Endothelial cell (in vitro differentiated cells): ENCODE data around the gene CPA5. TPM values are rescaled to one million over a fixed set of nuclear protein-coding genes. Genes with fewer than 3 reads are reported as not detected.

Experiments used
- DNase-seq: peaks from one replicate; pipeline ENCODE4 v3.0.0; 2021; ENCODE audit warnings: low spot score
- H3K27ac Mint-ChIP-seq: one replicate; pipeline ENCODE4 v1.8.0; 2021; ENCODE audit warnings: mixed read lengths, inconsistent platforms; ENCODE audit not compliant: unreplicated experiment
- H3K27me3 Mint-ChIP-seq: one replicate; pipeline ENCODE4 v1.8.0; 2021; ENCODE audit warnings: mild to moderate bottlenecking, moderate library complexity, mixed read lengths, inconsistent platforms; ENCODE audit not compliant: unreplicated experiment
- H3K36me3 Mint-ChIP-seq: one replicate; pipeline ENCODE4 v1.8.0; 2021; ENCODE audit warnings: mild to moderate bottlenecking, low read depth, mixed read lengths, inconsistent platforms; ENCODE audit not compliant: unreplicated experiment
- H3K4me1 Mint-ChIP-seq: one replicate; pipeline ENCODE4 v1.8.0; 2021; ENCODE audit warnings: mild to moderate bottlenecking, mixed read lengths, inconsistent platforms; ENCODE audit not compliant: unreplicated experiment
- H3K4me3 Mint-ChIP-seq: one replicate; pipeline ENCODE4 v1.8.0; 2021; ENCODE audit warnings: mild to moderate bottlenecking, mixed read lengths, inconsistent platforms; ENCODE audit not compliant: unreplicated experiment
- H3K9me3 Mint-ChIP-seq: one replicate; pipeline ENCODE4 v1.8.0; 2021; ENCODE audit warnings: mixed read lengths, inconsistent platforms; ENCODE audit not compliant: unreplicated experiment
- CTCF ChIP-seq: fragments of 200-600 bp; sonication (generic); IDR thresholded peaks from one replicate; pipeline ENCODE4 v1.5.0; 2021; ENCODE audit warnings: antibody characterized with exemption; ENCODE audit not compliant: unreplicated experiment
- total RNA-seq: library from RNA; stranded (reverse); fragmentation: NEBNext Ultra II Directional; extraction: Animal tissue kit (Norgen Biotek cat#: 25700); gene quantifications from one replicate; pipeline ENCODE4 v1.2.1, GENCODE V29; 2021; ENCODE audit not compliant: unreplicated experiment

CPA5 gene
- total RNA-seq, 1 donor from 2014 or later, result not detected

DNA sequence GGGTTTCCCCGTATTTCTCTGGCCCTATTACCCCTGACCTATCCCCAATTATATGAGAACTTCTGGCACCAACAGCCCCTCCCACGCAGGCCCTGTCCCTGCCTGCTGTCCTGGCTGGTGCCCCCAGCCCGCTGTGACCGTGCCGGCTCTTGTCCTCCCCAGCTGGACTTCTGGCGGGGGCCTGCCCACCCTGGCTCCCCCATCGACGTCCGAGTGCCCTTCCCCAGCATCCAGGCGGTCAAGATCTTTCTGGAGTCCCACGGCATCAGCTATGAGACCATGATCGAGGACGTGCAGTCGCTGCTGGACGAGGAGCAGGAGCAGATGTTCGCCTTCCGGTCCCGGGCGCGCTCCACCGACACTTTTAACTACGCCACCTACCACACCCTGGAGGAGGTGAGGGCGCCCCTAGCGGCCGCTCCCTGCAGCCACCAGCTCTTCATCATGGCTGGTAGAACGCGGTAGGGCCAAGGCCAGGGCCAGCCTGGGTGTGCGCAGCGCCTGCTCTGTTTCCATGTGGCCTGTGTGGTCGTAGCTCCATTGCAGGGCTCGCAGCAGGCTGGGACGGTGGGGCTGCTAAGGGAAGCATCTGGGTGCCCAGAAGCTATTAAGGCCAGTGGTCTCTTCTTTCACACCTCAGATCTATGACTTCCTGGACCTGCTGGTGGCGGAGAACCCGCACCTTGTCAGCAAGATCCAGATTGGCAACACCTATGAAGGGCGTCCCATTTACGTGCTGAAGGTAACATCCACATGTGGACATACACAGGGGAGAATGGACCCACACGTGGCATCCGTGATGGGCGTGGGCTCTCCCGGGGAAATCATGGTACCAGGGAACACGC, 37.1 kb downstream of the CPA5 start:
- Mint-ChIP-seq H3K27ac (no peak overlapping the region), H3K36me3 (peaks cover under 1% of the 10 kb centered on the region), H3K27me3 (peaks cover 8% of the 10 kb centered on the region), H3K4me3 (no peak overlapping the region), H3K9me3 (no peaks in the 10 kb centered on the region), H3K4me1 (peaks cover 4% of the 10 kb centered on the region)
- TF ChIP-seq CTCF, result no peak
- DNase-seq, result no peak

DNA sequence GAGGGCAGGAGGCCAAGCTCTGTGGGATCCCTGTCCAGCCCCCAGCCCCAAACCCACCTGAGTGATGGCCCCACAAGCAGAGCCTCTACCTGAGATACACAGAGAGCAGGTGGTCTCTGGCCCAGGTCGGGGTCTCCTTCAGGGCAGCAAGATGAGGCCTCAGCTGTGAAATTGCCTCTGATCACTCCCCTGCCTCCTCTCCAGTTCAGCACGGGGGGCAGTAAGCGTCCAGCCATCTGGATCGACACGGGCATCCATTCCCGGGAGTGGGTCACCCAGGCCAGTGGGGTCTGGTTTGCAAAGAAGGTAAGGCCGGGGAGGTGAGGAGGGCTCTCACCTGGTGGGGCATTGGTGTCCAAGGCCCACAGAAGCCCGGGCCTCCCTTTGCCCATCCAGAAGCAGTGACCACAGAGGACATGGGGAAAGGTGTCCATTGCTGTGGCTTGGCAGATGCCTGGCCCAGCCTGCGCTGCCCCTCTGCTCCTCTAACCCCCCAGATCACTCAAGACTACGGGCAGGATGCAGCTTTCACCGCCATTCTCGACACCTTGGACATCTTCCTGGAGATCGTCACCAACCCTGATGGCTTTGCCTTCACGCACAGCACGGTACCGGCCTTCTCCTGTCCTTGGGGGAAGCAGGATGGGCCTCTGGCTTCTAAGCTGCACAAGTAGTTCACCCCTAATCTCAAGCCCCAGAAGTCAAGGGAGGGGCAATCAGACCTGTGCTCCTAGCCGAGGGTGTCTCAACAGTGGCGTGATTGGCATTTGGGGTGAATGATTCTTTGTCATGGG, 38.8 kb downstream of the CPA5 start:
- no peaks in the 10 kb centered on the region for H3K9me3 Mint-ChIP-seq
- DNase-seq, result no peak
- no peak for TF ChIP-seq CTCF
- peaks cover 9% of the 10 kb centered on the region for H3K27me3 Mint-ChIP-seq
- H3K4me3 Mint-ChIP-seq, result no peak overlapping the region
- H3K4me1 Mint-ChIP-seq, result peaks cover 4% of the 10 kb centered on the region
- no peak overlapping the region for H3K27ac Mint-ChIP-seq
- no peaks in the 10 kb centered on the region for H3K36me3 Mint-ChIP-seq

- peaks cover 4% of the 10 kb centered on the region for H3K27me3 Mint-ChIP-seq
- H3K4me1 Mint-ChIP-seq, result peaks cover 4% of the 10 kb centered on the region
- no peak overlapping the region for H3K4me3 Mint-ChIP-seq
- H3K9me3 Mint-ChIP-seq, result no peaks in the 10 kb centered on the region
- TF ChIP-seq CTCF, result no peak
- DNase-seq, result no peak
- H3K36me3 Mint-ChIP-seq, result peaks cover 3% of the 10 kb centered on the region
- H3K27ac Mint-ChIP-seq, result no peak overlapping the region
Measured at GRCh38 chr7:130384371-130384801, 39.8 kb downstream of the CPA5 start.

DNA sequence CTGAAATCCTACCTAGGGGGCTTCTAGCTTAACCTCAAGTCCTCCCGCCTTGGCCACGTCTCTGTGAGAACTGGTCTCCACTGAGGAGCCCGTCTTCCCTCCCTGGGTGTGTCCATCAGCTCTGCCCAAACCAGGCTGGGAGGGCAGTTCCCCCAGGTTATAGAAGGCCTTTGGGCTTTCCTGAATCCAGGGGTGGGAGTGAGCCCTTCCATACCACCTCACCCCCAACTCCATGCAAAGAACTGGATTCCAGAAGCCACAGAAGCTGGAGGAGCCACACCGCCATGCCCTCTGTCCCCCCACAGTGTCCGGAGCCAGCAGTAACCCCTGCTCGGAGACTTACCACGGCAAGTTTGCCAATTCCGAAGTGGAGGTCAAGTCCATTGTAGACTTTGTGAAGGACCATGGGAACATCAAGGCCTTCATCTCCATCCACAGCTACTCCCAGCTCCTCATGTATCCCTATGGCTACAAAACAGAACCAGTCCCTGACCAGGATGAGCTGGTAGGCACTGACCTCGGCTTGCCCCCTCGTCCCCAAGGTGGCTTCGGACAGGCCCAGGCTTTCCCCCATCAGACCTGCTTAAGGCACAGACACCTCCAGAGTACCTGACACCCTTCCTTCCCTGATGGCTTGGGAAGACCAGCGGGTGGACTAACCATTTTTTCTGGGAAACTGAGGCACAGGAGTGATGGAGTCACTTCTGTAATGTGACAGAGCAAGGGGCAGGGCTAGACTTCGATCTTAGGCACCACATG, 40.4 kb downstream of the CPA5 start:
- H3K4me3 Mint-ChIP-seq, result no peak overlapping the region
- H3K27me3 Mint-ChIP-seq, result peaks cover 4% of the 10 kb centered on the region
- H3K36me3 Mint-ChIP-seq, result peaks cover 3% of the 10 kb centered on the region
- DNase-seq, result no peak
- H3K9me3 Mint-ChIP-seq, result no peaks in the 10 kb centered on the region
- H3K4me1 Mint-ChIP-seq, result peaks cover 4% of the 10 kb centered on the region
- no peak overlapping the region for H3K27ac Mint-ChIP-seq
- TF ChIP-seq CTCF, result no peak
